Heart right ventricle (tissue), 16 donors: ENCODE results near the gene ATP13A5. TPM values are rescaled to one million over a fixed set of nuclear protein-coding genes. Genes with fewer than 3 reads are reported as not detected.

ENCODE experiments used
- ATAC-seq, 8 donors: fragments of 200-7000 bp; cut with Tn5 transposase; one replicate each; pipeline ENCODE4 v1.9.1; 2020; ENCODE audit warnings: mild to moderate bottlenecking in 8 of 8, moderate library complexity in 8 of 8, moderate number of reproducible peaks in 1 of 8
- DNase-seq, 2 donors: peaks; one replicate each; pipeline ENCODE4 v3.0.0-alpha.2; 2020
- H3K27ac ChIP-seq, 10 donors: fragments of 200-600 bp; sonication (generic) in 2 of 10; one replicate each; pipeline versions ENCODE4 v1.5.0 to v1.8.0; 2020 to 2022; ENCODE audit warnings: mild to moderate bottlenecking in 3 of 10
- H3K27me3 ChIP-seq, 7 donors: fragments of 200-600 bp; one replicate each; pipeline ENCODE4 v1.8.0; 2021 to 2022; ENCODE audit warnings: mild to moderate bottlenecking in 2 of 7
- H3K36me3 ChIP-seq, 9 donors: fragments of 200-600 bp; sonication (generic) in 1 of 9; one replicate each; pipeline versions ENCODE4 v1.5.0 to v1.8.0; 2020 to 2022; ENCODE audit warnings: mild to moderate bottlenecking in 2 of 9
- H3K4me1 ChIP-seq, 9 donors: fragments of 200-600 bp; sonication (generic) in 1 of 9; one replicate each; pipeline versions ENCODE4 v1.5.0 to v1.8.0; 2020 to 2022; ENCODE audit warnings: mild to moderate bottlenecking in 4 of 9
- H3K4me3 ChIP-seq, 10 donors: fragments of 200-600 bp; sonication (generic) in 2 of 10; one replicate each; pipeline versions ENCODE4 v1.5.0 to v1.8.0; 2020 to 2022; ENCODE audit warnings: mild to moderate bottlenecking in 7 of 10, moderate library complexity in 2 of 10
- H3K9me3 ChIP-seq, 11 donors: fragments of 200-600 bp in 10 of 11; sonication (generic) in 2 of 11; one replicate each; pipeline versions ENCODE4 v1.5.0 to v1.8.0; 2013 to 2022; ENCODE audit warnings: mild to moderate bottlenecking in 2 of 11, control low read depth in 1 of 11, moderate library complexity in 1 of 11
- CTCF ChIP-seq, 9 donors: fragments of 200-600 bp; sonication (generic) in 2 of 9; IDR thresholded peaks; one replicate each; pipeline versions ENCODE4 v1.5.0 to v1.8.0; 2021 to 2022; ENCODE audit warnings: antibody characterized with exemption in 9 of 9, mild to moderate bottlenecking in 5 of 9, moderate library complexity in 1 of 9
- WGBS, 2 donors: extraction: QIAGEN DNeasy Blood & Tissue Kit; methylation state at CpG; one replicate each; pipeline ENCODE4 v1.1.7; 2013; ENCODE audit warnings: inconsistent platforms in 1 of 2; 5-methylcytosine and 5-hydroxymethylcytosine counted together
- intact Hi-C, 10 donors: fragments of 100-400 bp; cut with DNase I; formaldehyde crosslinking; loops; one replicate each; pipeline versions ENCODE4 v1.11.1 to v1.14.2; 2022
- polyA plus RNA-seq, 2 donors: library from polyadenylated mRNA; stranded (reverse); fragments of 200-250 nt; gene quantifications; one replicate each; pipeline ENCODE4 v1.2.3, GENCODE V29; 2013
- total RNA-seq, 10 donors: library from RNA; stranded (reverse); fragmentation: NEBNext Ultra II Directional in 3 of 10; extraction: Animal tissue kit (Norgen Biotek cat#: 25700) in 3 of 10; gene quantifications; one replicate each; pipeline versions ENCODE4 v1.2.1 to v1.2.4, GENCODE V29; 2021 to 2023
- donor health status: Arrhythmogenic right ventricular cardiomyopathy.
- donor health status: ischemic (EF 13 %, LVEDD 7.1; RV severe dilation, severe dysfunction).
- donor health status: healthy with polysubstance abuse.
- donor health status: DM: no; HTN: yes; CAD: no.
- donor health status: DM: no; HTN: no; CAD: no.
- donor health status: ischemic (EF 25% LVEDD 6.9; RV normal size, moderate dysfunction).
- donor health status: ischemic (EF 25% LVEDD 5.7; RV mildly dilated, moderate dysfunction).
- donor health status: healthy.
- donor health status: DM: yes; HTN: yes; CAD: no.
- donor health status: Ischemic cardiomyopathy.
- donor health status: ischemic (EF 35%, LVEDD 5.7; RV mildly dilated, moderate dysfunction).
- donor health status: nonischemic (EF 11% LVEDD 7.7; RV severe dilation, severe dysfunction).
- donor health status: DM: yes; HTN: yes; CAD: no.
- donor health status: PGD.
- donor health status: ischemic (EF 29% LVEDD 5.4; RV normal size, mild dysfunction).
- donor health status: nonischemic (EF 23%, LVEDD 6.1; RV moderate dilation, normal function).

Gene ATP13A5
- total and polyA plus RNA-seq, 12 donors: 0.06 TPM; not detected in 11

- Histone ChIP-seq H3K9me3 (peaks cover 0 to 27% (median 0%) of the 10 kb centered on the region in 11 donors), H3K4me3 (no peak overlapping the region), H3K27ac (no peak overlapping the region), H3K27me3 (no peaks in the 10 kb centered on the region), H3K36me3 (no peaks in the 10 kb centered on the region), H3K4me1 (no peaks in the 10 kb centered on the region)
- no peak for TF ChIP-seq CTCF (IDR thresholded peaks at IDR 0.05)
- DNase-seq: no peak
- intact Hi-C loops: no loop called here
- ATAC-seq: peak in 1 of 8 donors; percentile 55
- WGBS, 2 donors: 81 to 83% methylated on average over 2 of the region's 2 CpGs
Measured at GRCh38 chr3:193295985-193296384, 82.6 kb downstream of the ATP13A5 start.

- Histone ChIP-seq H3K36me3 (no peaks in the 10 kb centered on the region), H3K4me3 (no peak overlapping the region), H3K27ac (no peak overlapping the region), H3K9me3 (peaks cover 0 to 30% (median 0%) of the 10 kb centered on the region in 11 donors), H3K4me1 (no peaks in the 10 kb centered on the region), H3K27me3 (no peaks in the 10 kb centered on the region)
- intact Hi-C loops: no loop called here
- no peak for ATAC-seq
- no peak for TF ChIP-seq CTCF (IDR thresholded peaks at IDR 0.05)
- DNase-seq: no peak
- WGBS, 2 donors: 72 to 79% methylated on average over 3 of the region's 3 CpGs
Measured at GRCh38 chr3:193292386-193292785, 86.2 kb downstream of the ATP13A5 start.

GRCh38 chr3:193271101-193271840 lies 107.3 kb downstream of the ATP13A5 start:
- Histone ChIP-seq H3K9me3 (no peaks in the 10 kb centered on the region), H3K4me1 (no peaks in the 10 kb centered on the region), H3K36me3 (no peaks in the 10 kb centered on the region), H3K4me3 (no peak overlapping the region), H3K27ac (no peak overlapping the region), H3K27me3 (no peaks in the 10 kb centered on the region)
- no peak for DNase-seq
- WGBS, 2 donors: 76 to 81% methylated on average over 3 of the region's 3 CpGs
- ATAC-seq: no peak
- no peak for TF ChIP-seq CTCF (IDR thresholded peaks at IDR 0.05)
- intact Hi-C loops: no loop called here

- TF ChIP-seq CTCF (IDR thresholded peaks at IDR 0.05): no peak
- intact Hi-C loops: no loop called here
- Histone ChIP-seq H3K4me1 (no peaks in the 10 kb centered on the region), H3K4me3 (no peak overlapping the region), H3K27ac (no peak overlapping the region), H3K36me3 (no peaks in the 10 kb centered on the region), H3K27me3 (no peaks in the 10 kb centered on the region), H3K9me3 (no peaks in the 10 kb centered on the region)
- DNase-seq: no peak
- ATAC-seq: no peak
- WGBS, 2 donors: 52 to 62% methylated on average over 3 of the region's 3 CpGs
Measured at GRCh38 chr3:193270451-193270850, 108.1 kb downstream of the ATP13A5 start.
